HG03575 (cell line): ENCODE results near the gene RGMB.

Experiments used
- ATAC-seq: cut with Tn5 transposase; IDR thresholded peaks from one replicate; pipeline ENCODE4 v1.9.1; 2021; ENCODE audit not compliant: unreplicated experiment, insufficient number of reproducible peaks, low FRiP score; ENCODE audit errors: extremely low read depth

Gene RGMB

DNA sequence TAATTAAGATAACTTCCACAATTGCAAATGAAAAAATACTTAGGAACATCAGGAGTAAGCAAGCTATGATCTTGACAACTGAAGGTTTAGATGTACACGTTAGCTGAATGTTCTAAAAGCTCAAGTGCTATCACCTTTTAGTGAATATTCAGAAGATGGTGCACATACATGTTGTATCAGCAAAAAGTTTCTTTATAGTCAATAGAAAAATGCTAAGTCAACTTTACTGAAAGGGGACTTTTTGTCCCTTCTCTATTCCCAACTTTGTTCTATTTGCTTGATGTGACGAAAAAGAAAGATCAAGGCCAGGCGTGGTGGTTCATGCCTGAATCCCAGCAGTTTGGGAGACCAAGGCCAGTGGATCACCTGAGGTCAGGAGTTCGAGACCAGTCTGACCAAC, 7.6 kb upstream of the RGMB start:
- ATAC-seq = no peak

DNA sequence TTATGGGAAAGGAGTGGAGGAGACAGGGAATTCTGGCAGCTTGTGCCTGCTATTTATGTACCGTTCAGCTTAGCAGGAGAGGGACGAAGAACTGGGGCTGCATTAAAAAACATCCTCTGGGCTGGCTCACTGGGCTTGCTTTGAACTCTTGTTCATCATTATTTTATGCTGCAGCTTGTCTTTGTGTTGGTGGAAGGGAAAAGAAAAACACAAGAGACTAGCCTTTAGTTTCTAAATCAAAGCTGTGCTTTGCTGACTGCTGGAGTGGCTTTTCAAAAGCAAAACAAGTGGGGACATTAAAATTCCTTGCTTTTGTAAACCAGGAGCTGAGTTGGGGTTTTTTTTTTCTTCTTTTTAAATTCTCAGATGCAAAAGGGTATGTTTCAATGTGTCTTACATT, 5.9 kb upstream of the RGMB start:
- no peak for ATAC-seq

DNA sequence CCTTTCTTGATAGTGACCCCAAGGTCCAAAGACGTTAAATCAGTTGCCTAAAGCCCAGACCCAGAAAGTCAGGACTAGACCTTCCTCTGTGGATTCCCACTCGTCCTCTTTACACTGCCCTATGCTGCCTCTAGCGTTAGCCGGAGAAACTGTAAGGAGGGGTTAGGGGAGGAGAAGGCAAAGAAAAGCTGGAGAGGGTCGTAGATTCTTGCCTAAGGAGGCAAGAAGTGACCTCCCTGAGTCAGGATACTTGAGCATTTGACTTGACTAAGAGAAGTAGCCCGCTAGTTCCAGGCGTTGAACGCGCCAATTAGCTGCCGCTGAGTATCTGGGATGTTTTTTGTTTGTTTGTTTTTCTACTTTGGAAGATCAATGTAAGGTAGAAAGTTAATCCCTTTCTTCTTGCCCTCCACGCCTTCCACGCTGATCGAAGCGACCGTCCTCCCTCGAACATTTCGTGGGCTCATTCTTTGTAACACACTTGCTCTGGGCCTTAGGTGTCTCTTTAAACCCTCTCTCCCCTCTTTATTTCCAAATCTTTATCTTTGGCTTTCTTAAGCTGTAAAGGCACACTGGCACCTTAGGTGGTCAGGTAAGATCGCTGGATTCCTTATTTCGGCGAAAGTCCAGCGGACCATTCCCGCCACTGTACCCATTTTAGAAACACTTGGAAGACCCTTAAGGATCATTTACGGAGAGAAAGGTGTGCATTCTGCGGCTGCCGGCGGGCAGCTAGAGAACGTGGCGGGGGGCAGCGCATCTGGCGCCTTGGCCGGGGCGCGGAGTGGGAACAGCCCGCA, 5.1 kb upstream of the RGMB start:
- peak; percentile 36 for ATAC-seq

DNA sequence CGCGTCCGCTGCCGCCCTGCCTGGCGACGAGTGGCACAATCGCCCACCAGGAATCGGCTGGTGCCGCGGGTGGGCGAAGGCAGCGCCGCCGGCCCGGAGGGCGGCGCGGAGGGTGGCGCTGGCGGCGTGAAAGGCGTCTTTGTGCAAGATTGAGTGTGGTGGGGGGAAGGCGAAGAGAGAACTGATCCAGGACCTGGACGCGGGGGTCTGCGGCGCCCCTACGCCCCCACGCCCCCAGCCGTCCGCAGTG, 4.6 kb upstream of the RGMB start:
- no peak for ATAC-seq

DNA sequence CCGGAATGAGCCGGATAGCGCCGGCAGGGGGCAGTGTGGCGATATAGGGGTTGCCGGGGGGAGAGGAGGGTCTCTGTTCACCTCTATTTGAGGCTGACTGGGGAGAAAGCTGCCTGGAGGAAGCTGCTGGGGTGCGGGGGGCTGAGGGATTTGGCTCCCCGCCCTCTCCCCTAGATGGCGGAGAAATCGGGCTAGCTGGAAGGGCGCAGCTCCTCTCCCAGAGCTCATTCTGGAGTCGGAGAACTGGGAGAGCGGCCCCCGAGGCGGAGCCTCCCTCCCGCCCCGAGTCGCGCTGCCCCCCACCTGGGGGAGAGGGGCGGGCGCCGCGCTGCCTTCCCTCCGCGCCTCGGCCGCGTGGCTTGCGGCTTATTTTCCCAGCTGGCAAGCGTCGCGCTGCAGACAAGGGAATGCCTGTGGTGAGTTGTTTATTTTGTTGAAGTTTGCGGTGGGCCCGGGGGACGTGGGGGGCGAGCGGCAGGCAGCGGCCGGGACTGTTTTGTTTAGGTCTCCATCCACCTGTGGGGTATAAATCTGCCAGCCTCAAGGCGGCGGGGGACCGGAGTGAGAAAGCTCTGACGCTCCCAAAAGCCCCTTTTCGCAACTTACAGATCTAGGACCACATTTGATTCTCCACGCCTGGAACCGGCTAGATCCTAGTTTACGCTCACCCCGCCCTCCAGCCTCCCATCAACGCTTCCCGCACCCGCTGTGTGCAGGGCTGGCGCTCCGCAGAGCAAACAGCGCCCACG, 4.1 kb upstream of the RGMB start:
- ATAC-seq = no peak

DNA sequence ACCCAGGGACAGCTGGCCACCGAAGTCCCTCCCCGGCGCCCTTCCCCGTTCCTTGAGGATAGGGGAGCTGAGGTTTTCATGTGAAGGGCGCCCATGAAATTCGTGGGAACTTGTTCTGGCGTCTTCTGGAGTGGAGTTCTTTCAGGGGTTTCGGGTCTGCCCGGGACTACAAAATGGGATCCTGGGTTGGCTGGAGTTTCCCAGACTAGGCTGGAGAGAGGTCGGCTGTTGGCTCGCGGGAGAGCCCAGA, 3.6 kb upstream of the RGMB start:
- no peak for ATAC-seq

DNA sequence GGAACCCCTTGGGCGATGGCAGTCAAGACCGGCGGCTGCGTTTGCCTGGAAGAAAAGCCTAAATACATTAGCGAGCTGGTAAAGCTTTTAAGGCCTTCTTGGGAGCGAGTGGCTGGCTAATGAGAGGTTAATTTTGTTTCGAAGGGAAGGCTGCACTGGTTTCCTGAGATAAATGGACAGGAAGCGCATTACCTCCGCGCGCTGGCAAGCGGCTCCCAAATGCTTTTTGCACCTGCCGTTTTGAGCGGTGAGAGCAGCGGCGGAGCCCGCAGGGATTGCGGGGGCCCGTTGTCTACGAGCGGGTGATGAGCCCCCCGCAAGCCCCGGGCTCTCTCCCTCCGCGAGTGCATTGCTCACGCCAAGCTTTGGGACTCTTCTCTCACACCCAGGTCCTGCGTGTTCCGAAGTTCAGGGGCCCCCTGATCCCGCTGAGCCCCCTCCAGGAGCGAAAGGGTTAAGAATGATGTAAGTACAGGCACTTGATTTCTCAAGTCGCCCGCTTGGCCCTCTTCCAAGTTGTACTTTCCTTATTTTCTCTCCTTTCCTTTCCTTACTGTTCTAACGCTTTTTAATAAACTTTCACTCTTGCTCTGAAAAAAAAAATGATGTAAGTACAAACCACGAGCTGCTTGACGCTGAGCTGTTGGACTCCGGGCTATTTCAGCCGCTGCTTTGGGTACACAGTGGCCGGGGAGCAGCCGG, 3.1 kb upstream of the RGMB start:
- ATAC-seq = no peak

DNA sequence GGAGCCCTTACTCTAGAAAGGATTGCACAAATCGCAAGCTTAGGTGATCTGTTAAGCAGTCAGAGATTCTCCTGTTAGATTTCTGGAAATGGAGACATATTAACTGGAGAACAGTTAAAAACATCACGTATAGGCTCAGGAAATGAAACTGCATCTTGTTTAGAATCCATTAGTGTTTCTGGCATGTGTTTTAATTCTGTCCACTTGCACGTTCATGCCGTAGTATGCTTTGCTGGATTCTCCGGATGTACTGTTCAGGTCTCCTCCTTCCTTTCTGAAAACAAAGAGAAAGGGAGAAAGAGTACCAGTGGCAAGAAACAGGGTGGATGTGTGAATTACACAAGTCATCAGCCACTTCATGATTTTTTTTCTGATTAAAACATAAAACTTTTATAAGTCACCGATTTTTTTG, 2.5 kb upstream of the RGMB start:
- ATAC-seq = no peak

DNA sequence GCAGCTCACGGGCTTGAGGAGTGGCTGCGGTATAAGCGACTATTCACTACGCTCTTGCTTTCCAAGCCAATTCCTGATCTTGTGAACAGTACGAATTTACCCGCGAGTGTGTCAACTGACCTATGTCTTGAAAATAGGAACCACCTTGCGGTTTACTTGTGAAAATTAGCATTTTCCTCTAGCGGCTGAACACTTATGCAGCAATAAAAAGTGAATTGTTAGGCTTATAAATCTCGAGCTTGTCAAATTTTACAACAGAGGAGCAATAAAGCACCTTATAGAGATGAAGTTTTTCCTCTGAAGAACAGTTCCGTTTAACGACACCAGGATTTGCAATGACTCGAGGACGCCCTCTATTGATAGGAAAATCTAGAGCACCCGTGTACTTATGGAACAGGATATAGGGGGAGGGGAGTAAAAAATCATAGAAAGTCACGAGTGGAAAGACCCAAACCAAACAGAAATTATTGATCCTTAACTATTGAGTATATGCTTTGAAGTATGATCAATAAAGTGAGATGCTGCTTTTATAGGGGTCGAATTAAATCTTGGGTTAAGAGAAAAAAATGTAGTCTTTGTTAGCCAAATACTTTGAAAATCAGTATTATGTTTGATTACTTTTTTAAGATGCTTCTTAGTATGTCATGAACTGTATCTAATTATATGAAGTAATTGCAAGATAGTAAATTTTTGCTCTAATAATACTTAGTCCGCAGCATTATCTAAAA, 1.9 kb upstream of the RGMB start:
- no peak for ATAC-seq

DNA sequence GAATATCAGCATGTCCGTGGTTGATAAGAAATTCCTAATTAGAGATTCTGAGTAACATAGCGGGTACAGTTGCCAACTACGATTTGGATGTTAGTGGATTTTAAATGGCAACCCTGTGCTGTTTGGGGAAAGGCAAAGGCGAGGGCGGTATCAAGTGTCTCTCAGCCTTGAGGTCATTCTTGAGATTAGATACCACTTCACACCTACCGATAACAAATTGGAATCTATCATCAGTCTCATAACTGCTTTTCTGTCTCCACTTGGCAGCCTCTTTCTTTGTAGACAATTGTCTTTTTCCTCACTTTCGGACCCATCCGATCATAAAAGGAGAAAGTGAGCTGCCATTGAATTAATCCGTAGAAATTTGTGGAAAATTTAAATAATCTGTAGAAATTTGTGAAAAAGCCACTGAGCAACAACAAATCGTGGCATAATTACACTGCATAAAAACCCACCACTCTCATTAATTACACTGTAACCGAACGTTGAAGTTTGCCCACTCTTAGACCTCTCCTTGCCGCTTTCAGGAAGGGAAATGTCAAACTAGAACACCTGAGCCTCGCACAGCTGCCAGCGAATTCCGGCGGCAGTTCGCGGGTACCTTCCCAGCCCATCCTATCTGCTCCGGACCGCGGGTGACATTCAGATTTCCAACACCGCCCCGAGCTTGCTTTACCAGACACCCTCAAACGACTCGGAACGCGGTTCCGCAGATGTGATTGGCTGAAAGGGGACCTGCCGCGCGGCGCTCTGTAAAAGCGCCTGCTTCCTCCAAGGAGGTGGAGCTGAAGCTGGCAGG, 849 bp upstream of the RGMB start:
- ATAC-seq = peak; percentile 2

DNA sequence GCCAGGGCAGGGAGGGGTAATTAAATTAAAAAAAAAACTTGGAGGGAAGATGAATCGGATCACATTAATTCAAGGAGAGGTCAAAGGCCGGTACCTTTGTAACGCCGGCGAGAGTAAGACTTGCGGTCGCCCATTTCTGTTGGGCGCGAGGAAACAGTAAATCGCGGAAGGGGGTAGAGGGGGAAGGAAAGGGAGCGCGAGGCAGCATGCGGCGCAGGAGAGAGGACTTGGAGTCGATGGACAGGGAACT, 324 bp upstream of the RGMB start:
- ATAC-seq = no peak

DNA sequence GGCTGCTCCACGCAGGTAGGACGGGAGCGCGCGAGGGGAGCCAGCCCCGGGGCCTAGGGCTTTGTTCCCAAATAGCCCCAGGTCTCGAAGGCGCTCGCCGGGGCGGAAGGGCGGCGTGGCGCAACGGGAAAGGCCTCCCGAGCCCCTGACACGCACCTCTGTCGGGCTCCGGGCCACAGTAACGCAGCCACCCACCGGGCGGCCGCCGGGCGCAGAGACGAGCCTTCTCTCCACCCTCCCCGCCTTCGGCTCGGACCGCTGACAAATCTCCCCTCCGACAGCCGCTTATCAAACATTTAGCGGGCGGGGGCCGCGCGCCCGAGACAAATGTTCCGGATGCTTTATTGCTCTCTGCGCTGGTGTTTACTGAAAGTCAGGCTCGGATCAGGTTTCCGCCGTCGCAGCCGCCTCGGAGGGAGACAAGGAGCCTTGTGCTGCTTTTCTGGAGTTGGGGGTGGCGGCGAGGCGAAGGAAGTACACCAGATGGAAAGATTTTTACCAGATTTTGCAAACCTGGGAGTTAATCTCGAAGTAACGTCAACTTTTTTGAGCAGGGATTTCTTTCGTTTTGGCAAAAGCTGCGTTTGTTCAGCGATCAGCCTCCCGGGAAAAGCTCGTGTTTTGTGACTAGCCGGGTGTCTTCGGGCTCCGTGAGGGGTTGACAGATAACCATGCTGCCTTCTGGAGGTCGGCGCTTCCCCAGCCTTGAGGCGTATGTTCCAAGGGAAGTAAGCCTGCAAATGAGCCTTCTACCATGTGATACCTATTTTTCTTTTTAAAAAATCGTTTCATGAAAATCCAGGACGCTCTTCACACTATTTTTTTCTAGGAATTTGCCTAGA, 950 bp downstream of the RGMB start:
- no peak for ATAC-seq

DNA sequence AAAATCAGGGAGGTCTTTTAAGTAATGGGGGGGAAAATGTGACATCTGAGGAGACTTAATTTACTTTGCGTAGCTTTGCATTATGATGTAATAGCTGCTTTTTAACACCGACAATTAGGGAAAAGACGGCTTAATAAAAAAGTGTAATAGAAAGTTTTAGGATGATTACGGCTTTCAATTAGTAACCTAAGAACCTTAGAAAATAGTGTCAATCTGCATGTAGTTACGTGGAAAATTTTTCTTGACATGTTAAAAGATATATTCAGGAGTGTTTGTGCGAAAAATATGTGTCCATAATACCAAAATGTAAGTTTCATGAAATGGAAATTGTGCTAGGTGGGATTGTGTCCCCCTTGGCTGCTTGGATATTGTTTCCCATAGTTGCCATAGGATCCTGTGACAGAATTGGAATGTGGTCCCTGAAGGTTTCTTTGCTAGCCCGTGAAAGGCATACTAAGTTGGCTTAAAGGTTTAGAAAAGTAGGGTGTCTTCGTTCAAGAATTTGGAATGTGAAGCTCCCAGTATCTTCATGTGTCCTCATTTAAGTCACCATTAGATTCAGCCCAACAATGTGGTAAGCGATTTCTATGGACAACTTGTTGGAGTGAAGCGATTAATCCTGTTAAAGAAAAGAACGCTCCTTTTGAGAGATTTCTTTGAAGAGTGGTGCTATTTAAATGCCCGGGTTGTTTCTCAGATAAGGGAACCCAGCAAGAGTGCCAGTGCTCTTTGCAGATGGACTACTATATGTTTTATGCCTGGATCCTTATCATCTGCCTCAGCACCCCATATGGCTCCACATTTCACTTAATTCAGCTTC, 2.0 kb downstream of the RGMB start:
- ATAC-seq = no peak

DNA sequence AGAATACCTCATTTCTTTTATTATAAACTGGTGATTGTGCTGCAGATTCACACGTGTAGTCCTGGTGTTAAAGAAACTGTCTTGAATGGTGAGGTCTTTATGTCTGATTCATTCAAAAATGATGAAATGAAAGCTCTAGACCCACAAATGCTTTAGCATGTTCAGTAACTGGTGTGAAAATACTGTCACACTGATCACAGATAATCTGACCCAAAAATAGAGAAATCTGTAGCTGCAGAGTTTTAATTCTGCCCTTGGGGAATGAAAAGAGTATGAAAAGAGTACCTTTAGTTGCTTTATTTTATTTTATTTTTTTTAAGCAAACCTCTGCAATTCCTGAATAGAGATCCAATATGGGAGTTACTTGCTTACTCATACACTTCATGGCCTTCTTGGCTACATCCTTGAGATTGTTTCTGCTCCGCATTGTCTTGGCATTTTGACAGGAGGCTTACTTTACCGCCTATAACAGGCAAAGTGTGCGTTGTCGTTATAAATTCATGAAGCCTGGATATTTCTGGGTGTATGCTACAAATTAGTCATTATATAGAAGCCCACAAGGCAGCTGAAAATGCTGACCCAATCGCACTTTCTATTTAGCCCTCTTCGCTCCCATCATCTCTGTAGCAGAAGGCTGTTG, 2.7 kb downstream of the RGMB start:
- no peak for ATAC-seq

DNA sequence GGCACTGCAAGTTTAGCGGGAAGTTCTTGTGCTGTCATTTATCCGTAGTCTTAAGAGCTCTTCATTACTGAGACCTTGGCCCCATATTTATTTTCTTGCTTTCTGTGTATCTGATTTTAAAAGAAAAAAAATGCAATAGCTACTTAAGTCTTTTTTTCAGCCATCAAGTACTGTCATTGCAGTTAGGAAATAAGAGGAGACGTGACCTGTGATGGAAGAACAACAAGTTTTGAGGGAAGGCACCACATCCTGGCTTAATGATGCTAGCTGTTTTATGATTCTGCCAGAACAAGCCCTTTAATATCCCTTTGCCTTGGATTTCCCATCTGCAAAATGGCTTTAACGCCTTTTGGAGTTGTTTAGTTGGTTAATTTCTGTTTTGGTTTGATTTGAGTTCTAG, 3.8 kb downstream of the RGMB start:
- ATAC-seq = no peak

DNA sequence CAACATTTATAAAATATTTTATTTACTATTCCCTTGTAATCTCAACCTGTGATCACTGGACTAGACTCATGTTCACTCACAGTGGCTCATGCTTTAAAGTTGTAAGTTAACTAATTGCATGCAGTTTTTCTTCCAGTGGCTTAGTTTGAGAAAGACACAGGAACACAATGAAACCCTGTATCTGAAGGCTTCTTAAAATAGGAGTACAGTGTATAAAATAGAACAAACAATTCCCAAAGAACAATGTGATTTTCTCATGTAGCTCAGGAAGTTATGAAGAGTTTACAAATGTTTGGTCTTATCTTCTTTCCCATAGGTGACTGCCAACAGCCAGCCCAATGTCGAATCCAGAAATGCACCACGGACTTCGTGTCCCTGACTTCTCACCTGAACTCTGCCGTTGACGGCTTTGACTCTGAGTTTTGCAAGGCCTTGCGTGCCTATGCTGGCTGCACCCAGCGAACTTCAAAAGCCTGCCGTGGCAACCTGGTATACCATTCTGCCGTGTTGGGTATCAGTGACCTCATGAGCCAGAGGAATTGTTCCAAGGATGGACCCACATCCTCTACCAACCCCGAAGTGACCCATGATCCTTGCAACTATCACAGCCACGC, 5.9 kb downstream of the RGMB start:
- no peak for ATAC-seq

DNA sequence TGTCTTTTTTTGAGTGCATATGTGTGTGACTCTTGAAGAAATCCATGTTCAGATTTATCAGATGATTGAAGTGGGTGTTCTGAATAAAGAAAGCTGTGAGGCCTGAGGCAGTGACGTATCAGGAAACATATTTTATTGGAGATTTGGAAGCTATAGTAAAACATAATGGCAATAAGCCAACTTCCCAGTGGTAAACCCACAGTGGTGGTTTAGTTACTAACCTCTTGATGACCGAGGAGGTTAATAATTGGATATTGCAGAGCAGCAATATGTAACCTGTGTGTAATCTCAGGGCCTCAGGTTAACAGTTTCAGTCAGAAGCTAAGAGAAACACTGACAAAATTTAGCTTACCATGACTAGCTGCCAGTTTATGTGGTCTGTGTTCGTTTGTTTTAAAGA, 6.9 kb downstream of the RGMB start:
- no peak for ATAC-seq
